ENCODE measurements around the gene GDPD5.

The GDPD5 gene

DNA sequence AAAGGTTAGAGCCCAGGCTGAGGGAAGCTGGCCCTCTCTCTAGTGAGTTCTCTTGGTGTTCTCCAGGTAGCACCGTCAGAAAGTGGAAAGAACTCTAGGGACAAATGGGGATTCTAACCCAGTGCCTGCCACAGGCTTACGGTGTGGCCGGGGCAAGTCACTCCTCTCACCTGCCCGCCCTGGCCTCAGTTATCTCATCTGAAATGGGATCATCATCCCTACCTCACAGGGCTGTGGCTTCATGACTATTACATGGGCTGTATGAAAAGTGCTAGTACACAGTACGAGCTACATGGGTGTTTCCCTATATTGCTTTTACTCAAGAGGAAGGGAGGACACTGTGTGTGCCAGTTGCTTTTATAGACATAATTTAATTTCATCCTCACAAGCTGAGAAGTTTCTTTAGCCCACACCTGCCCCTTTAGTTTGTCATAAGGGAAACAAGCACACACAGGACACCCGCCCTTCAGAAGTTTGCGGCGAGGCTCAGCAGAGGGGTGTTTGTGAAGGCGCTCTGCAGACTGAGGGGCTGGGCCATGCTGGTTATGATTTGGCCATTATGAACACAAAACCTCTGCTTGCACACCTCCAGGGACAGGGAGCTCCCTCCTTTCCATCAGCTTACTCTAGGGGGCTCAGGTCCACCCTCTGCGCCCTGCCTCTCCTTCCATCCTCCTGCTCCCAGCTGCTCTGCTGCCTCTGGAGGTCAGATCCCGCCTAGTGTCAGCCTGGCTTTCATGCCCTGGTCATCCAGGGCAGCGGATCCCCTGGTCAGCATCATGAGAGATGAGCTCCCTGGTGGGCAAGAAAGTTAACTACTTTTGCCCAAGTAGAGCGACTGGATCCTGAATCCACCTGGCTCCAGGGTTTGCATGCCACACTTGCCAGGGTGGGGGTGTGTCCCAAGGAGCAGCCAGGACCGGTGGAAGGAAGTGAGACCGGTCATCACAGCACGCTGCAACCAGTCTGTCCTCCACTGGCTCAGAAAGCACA, 93.9 kb downstream of the GDPD5 start:
- peaks cover 11% of the 10 kb centered on the region for H3K9me3 ChIP-seq (ENCODE audit: insufficient read depth, low read depth, low read length)
- H3K36me3 ChIP-seq (ENCODE audit: insufficient read depth, low read depth, low read length) = no peaks in the 10 kb centered on the region
- peaks cover 76% of the 10 kb centered on the region for H3K27me3 ChIP-seq (ENCODE audit: insufficient read depth, low read length)
- peaks cover 12% of the 10 kb centered on the region; the same call in 1 of the 2 replicates for H3K4me1 ChIP-seq (ENCODE audit: insufficient read depth, low read length)
- H3K9ac ChIP-seq (ENCODE audit: low read depth, low read length) = no peak overlapping the region
- H3K27ac ChIP-seq (ENCODE audit: low read length) = no peak overlapping the region
- peak overlapping the region; percentile 54 for H3K4me3 ChIP-seq (ENCODE audit: low read length)

DNA sequence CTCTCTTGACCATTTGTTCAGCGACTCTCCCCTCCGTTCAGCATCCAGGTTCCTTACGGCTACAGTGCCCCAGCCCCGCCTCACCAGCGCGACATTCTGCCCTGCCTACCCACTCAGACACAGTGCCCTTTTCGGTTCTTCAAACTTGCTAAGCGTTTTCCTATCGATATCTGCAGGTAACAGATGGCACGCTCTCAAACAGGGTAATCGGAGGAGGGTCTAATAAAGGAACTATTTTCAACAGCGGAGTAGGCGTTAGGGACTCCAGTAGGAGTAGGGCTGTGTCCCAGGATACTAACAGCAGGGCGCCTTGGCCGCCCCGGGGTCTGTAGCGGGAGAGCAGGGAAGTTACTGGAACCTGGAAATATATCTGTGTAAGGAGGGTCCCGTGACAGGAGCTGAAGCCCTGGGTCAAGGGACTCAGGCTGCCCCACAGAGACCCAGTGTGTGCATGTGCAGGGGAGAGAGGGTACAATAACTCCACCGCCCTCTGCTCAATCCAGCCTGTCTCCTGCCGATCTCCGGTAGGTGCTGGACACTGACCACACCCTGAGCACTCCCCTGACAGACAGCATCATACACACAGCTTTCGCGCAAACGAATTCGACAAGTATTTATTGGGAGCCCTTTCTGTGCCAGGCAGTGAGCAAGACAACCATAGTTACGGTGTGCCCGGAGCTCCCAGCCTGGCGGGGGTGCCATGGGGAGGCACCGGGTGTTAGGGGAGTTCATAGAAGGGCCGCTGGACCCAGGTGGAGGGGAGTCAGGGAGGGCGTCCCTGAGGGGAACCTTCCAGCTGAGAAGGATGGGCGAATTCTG, 94.8 kb downstream of the GDPD5 start:
- Histone ChIP-seq H3K9ac (ENCODE audit: low read depth, low read length) (no peak overlapping the region), H3K27me3 (ENCODE audit: insufficient read depth, low read length) (peaks cover 80% of the 10 kb centered on the region), H3K4me3 (ENCODE audit: low read length) (peak overlapping the region; percentile 52)

DNA sequence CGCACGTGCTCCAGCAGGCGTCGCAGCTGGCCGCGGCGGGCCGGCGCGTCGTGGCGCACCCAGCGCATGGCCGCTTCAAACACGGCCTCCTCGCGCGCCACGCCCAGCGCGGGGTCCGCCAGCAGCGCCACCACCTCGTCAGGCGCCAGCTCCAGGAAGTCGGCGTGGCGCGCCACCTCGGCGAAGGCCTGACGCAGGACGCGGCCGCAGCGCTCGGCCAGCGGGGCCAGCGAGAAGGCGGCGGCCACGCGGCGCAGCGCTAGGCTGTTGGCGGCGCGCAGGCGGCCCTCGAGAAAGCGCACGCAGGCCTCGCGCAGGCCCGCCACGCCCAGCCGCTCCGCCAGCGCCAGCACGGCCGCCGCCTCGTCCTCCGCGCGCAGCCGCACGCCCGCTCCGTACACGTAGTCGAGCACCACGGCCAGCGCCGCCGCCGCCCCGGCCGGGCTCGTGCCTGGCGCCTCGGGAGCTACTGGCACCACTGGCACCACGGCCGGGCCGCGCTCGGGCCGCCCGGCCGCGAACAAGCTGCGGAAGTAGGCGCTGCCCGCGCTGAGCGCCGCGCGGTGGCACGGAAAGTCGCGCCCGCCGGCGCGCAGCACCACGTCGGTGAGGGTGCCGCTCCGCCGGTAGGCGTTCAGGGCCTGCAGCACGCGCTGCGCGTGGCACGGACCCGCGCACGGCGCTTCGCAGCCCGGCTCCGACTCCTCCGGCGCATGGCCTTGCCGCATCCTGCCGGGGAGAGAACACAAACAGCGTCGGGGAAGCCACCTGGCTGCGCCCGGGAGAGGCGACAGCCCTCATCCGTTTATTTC, 95.6 kb downstream of the GDPD5 start:
- H3K4me1 ChIP-seq (ENCODE audit: insufficient read depth, low read length) = peaks cover 12% of the 10 kb centered on the region; the same call in 1 of the 2 replicates
- H3K4me3 ChIP-seq (ENCODE audit: low read length) = peak overlapping the region; percentile 52
- no peak overlapping the region for H3K27ac ChIP-seq (ENCODE audit: low read length)
- H3K36me3 ChIP-seq (ENCODE audit: insufficient read depth, low read depth, low read length) = no peaks in the 10 kb centered on the region
- H3K27me3 ChIP-seq (ENCODE audit: insufficient read depth, low read length) = peaks cover 80% of the 10 kb centered on the region
- H3K9me3 ChIP-seq (ENCODE audit: insufficient read depth, low read depth, low read length) = peaks cover 11% of the 10 kb centered on the region
- H3K9ac ChIP-seq (ENCODE audit: low read depth, low read length) = no peak overlapping the region

More for the DNA sequence above, 94.8 kb downstream of the GDPD5 start:
- Histone ChIP-seq H3K36me3 (ENCODE audit: insufficient read depth, low read depth, low read length) (no peaks in the 10 kb centered on the region), H3K9me3 (ENCODE audit: insufficient read depth, low read depth, low read length) (peaks cover 11% of the 10 kb centered on the region), H3K4me1 (ENCODE audit: insufficient read depth, low read length) (peaks cover 12% of the 10 kb centered on the region; the same call in 1 of the 2 replicates), H3K27ac (ENCODE audit: low read length) (no peak overlapping the region)

DNA sequence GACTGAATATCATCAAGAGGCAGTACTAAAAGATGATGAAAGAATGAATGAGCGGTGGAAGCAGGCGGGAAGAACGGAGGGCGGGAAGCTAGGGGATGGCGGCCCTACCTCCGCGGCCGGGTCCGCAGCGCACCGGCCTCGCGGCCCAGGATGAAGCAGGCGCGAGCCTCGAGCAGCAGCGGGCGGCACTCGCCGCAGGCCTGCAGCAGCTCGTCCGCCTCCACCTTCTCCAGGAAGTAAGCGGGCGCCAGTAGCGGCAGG, 96.2 kb downstream of the GDPD5 start:
- H3K4me1 ChIP-seq (ENCODE audit: insufficient read depth, low read length) = peaks cover 12% of the 10 kb centered on the region; the same call in 1 of the 2 replicates
- H3K36me3 ChIP-seq (ENCODE audit: insufficient read depth, low read depth, low read length) = no peaks in the 10 kb centered on the region
- peaks cover 80% of the 10 kb centered on the region for H3K27me3 ChIP-seq (ENCODE audit: insufficient read depth, low read length)
- H3K4me3 ChIP-seq (ENCODE audit: low read length) = no peak overlapping the region
- H3K27ac ChIP-seq (ENCODE audit: low read length) = no peak overlapping the region
- H3K9ac ChIP-seq (ENCODE audit: low read depth, low read length) = no peak overlapping the region
- H3K9me3 ChIP-seq (ENCODE audit: insufficient read depth, low read depth, low read length) = peaks cover 11% of the 10 kb centered on the region

DNA sequence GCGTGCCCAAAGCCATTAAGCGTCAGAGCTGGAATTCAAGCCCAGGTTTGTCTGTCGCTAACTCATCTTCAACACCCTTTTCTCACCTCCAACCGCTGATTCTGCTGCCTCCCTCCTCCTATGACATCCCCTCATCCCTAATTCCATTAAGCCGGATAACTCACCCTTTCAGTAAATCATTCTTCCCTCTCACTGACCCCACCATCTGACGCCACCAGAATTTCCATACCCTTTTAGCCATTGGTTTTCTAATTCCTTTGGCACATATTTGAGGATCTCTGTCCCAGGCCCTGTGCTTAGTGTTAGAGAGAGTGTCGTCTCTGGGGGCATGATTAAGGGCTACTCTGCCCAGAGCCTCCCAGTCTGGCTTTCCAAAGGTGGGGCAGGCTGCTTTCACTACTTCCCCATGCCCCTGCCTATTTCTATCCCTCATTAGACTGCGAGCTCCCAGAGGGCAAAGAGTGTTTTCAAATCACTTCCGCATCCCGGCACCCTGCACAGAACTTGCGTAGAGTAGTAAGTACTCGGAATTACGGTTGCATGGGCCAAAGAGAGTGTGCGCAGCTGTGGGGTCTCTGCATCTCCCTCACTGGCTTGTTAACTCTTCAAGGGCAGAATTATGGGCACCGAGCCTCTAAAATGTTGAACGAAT, 96.6 kb downstream of the GDPD5 start:
- H3K9ac ChIP-seq (ENCODE audit: low read depth, low read length) = no peak overlapping the region
- no peaks in the 10 kb centered on the region for H3K36me3 ChIP-seq (ENCODE audit: insufficient read depth, low read depth, low read length)
- no peak overlapping the region for H3K27ac ChIP-seq (ENCODE audit: low read length)
- H3K4me1 ChIP-seq (ENCODE audit: insufficient read depth, low read length) = peaks cover 12% of the 10 kb centered on the region; the same call in 1 of the 2 replicates
- peaks cover 11% of the 10 kb centered on the region for H3K9me3 ChIP-seq (ENCODE audit: insufficient read depth, low read depth, low read length)
- no peak overlapping the region for H3K4me3 ChIP-seq (ENCODE audit: low read length)
- H3K27me3 ChIP-seq (ENCODE audit: insufficient read depth, low read length) = peaks cover 76% of the 10 kb centered on the region

DNA sequence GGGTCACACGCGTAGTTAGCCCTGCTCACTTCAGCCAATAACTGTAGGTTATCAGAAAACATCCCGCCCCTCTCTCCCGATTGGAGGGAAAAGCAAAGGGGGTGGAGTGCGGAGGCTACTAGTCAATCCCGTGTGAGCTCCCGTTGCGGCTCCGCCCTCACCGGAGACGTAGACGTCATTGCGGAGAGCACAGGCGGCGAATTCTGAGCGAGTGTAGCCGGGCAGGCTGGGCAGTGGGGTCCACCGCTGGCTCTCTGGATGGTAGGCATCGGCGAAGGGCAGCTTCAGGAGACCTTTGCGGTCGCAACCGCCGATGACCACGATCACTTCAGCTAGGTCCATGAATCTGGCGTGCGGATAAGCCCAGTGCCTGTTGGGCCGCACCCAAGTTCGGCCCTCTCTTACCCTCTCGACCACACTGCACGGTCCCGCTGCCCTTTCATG, 97.4 kb downstream of the GDPD5 start:
- Histone ChIP-seq H3K9me3 (ENCODE audit: insufficient read depth, low read depth, low read length) (peaks cover 11% of the 10 kb centered on the region), H3K27me3 (ENCODE audit: insufficient read depth, low read length) (peaks cover 68% of the 10 kb centered on the region), H3K4me3 (ENCODE audit: low read length) (no peak overlapping the region), H3K9ac (ENCODE audit: low read depth, low read length) (no peak overlapping the region), H3K4me1 (ENCODE audit: insufficient read depth, low read length) (peaks cover 12% of the 10 kb centered on the region; the same call in 1 of the 2 replicates), H3K36me3 (ENCODE audit: insufficient read depth, low read depth, low read length) (no peaks in the 10 kb centered on the region), H3K27ac (ENCODE audit: low read length) (no peak overlapping the region)

DNA sequence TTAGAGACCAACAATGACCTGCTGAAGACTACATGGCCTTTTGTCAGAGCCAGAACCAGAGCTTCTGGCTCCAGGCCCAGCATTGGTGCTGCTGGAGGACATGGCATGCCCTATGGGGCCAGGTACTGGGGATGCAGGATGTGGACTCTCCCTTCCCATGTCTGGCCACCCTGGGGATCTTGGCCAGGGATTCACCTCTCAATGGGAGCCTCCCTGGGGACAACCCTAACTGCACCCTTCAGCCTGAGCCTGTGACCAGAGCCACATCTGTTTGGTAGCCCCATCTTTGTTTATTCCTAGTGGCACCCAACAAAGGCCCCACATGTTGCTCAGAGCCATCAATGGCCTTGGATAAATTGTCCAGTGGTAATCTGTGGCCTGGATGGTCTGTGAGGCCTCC, 98.6 kb downstream of the GDPD5 start:
- peaks cover 57% of the 10 kb centered on the region for H3K27me3 ChIP-seq (ENCODE audit: insufficient read depth, low read length)
- peaks cover 9% of the 10 kb centered on the region for H3K36me3 ChIP-seq (ENCODE audit: insufficient read depth, low read depth, low read length)
- no peak overlapping the region for H3K27ac ChIP-seq (ENCODE audit: low read length)
- H3K9me3 ChIP-seq (ENCODE audit: insufficient read depth, low read depth, low read length) = peaks cover 11% of the 10 kb centered on the region
- H3K9ac ChIP-seq (ENCODE audit: low read depth, low read length) = no peak overlapping the region
- no peak overlapping the region for H3K4me3 ChIP-seq (ENCODE audit: low read length)
- peaks cover 5% of the 10 kb centered on the region; the same call in 1 of the 2 replicates for H3K4me1 ChIP-seq (ENCODE audit: insufficient read depth, low read length)

DNA sequence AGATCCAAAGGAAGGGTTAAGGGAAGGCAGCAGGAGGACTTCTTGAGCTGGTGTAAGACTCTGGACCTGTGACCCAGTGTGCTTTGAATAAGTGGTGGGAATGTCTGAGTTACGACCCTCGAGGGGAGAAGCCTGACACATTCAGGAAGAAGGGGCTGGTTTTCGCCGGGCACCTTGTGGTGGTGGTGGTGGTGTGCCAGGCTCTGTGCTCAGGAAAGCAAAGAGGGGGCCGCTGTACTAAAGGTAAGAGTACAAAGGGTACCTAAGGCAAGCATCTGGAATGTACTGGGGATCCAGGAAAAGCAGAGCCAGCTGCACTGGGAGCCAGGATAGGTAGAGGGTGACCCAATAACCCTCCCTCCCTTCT, 99.0 kb downstream of the GDPD5 start:
- Histone ChIP-seq H3K4me3 (ENCODE audit: low read length) (no peak overlapping the region), H3K4me1 (ENCODE audit: insufficient read depth, low read length) (peaks cover 5% of the 10 kb centered on the region; the same call in 1 of the 2 replicates), H3K9me3 (ENCODE audit: insufficient read depth, low read depth, low read length) (peaks cover 11% of the 10 kb centered on the region), H3K36me3 (ENCODE audit: insufficient read depth, low read depth, low read length) (peaks cover 10% of the 10 kb centered on the region), H3K9ac (ENCODE audit: low read depth, low read length) (no peak overlapping the region), H3K27me3 (ENCODE audit: insufficient read depth, low read length) (peaks cover 52% of the 10 kb centered on the region), H3K27ac (ENCODE audit: low read length) (no peak overlapping the region)

DNA sequence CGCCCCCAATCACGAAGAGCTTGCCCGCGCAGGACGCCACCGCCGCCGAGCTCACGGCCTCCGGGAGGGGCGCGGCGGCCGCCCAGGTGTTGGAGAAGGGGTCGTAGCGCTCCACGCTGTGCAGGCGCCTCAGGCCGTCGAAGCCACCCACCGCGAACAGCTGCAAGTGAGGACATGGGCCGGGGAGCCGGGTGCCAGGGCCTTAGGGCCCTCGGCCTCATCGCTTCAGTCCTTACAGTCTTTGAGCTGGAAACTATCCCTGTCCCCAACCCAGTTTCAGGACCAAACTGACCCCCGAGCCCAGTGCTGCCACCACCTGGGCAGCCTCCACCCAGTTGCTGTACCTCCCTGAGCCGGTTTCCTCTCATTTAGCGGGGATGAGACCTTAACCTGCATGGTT, 100.3 kb downstream of the GDPD5 start:
- no peak overlapping the region for H3K9ac ChIP-seq (ENCODE audit: low read depth, low read length)
- H3K27ac ChIP-seq (ENCODE audit: low read length) = no peak overlapping the region
- no peaks in the 10 kb centered on the region for H3K4me1 ChIP-seq (ENCODE audit: insufficient read depth, low read length)
- peaks cover 39% of the 10 kb centered on the region for H3K27me3 ChIP-seq (ENCODE audit: insufficient read depth, low read length)
- peaks cover 11% of the 10 kb centered on the region for H3K9me3 ChIP-seq (ENCODE audit: insufficient read depth, low read depth, low read length)
- H3K4me3 ChIP-seq (ENCODE audit: low read length) = no peak overlapping the region
- H3K36me3 ChIP-seq (ENCODE audit: insufficient read depth, low read depth, low read length) = peaks cover 10% of the 10 kb centered on the region

DNA sequence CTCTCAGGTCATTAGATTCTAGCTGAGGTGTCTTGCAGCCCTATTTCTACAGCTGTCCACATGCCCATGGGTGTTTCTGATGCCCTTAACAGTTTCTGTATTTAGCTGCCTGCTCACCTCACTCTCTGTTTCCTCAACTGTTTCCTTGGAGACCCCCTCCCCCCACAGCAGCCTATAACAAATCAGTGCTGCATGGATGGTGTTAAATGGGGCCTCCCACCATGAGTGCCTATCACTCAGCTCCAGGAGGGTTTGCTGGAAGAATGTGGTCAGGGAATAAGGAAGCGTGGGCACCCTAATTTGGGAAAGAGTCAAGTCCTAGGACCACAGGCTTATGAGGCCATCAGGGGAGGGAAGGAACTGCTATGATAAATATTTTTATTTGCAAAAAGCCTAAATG, 101.3 kb downstream of the GDPD5 start:
- H3K27ac ChIP-seq (ENCODE audit: low read length) = no peak overlapping the region
- H3K9ac ChIP-seq (ENCODE audit: low read depth, low read length) = no peak overlapping the region
- peaks cover 8% of the 10 kb centered on the region for H3K9me3 ChIP-seq (ENCODE audit: insufficient read depth, low read depth, low read length)
- no peak overlapping the region for H3K4me3 ChIP-seq (ENCODE audit: low read length)
- H3K4me1 ChIP-seq (ENCODE audit: insufficient read depth, low read length) = no peaks in the 10 kb centered on the region
- H3K27me3 ChIP-seq (ENCODE audit: insufficient read depth, low read length) = peaks cover 29% of the 10 kb centered on the region
- H3K36me3 ChIP-seq (ENCODE audit: insufficient read depth, low read depth, low read length) = peaks cover 10% of the 10 kb centered on the region

DNA sequence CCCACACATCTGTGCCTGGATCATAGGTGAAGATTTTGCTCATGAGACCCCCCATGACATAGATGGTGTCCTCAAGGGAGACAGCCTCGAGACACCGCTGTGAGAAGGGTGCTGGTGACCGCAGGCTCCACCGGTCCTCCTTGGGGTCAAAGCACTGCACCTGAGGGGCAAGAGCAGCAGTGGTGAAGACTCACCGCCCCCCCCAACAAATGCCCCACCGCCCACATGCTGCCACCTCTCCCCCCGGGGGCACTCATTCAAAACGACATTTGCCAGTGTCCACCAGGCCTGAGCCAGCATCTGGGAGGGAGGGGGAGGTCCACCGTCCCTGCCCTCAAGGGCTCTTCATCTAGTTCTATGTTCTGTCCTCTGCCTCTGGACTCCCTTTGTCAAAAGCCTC, 102.0 kb downstream of the GDPD5 start:
- Histone ChIP-seq H3K27me3 (ENCODE audit: insufficient read depth, low read length) (peaks cover 22% of the 10 kb centered on the region), H3K4me3 (ENCODE audit: low read length) (no peak overlapping the region), H3K36me3 (ENCODE audit: insufficient read depth, low read depth, low read length) (peaks cover 10% of the 10 kb centered on the region), H3K4me1 (ENCODE audit: insufficient read depth, low read length) (no peaks in the 10 kb centered on the region), H3K9me3 (ENCODE audit: insufficient read depth, low read depth, low read length) (peaks cover under 1% of the 10 kb centered on the region; the same call in 1 of the 2 replicates), H3K27ac (ENCODE audit: low read length) (no peak overlapping the region), H3K9ac (ENCODE audit: low read depth, low read length) (no peak overlapping the region)

Measured in iPS-20b (cell line).